Lower lobe of right lung (tissue), 2 donors: Measurements from ENCODE around the gene MUSTN1. TPM values are rescaled to one million over a fixed set of nuclear protein-coding genes. Genes with fewer than 3 reads are reported as not detected.
A peak's percentile ranks its signal among the peaks of the same experiment; 100 is the strongest.

Source experiments
- ATAC-seq, 2 donors: fragments of 200-7000 bp; cut with Tn5 transposase; one replicate each; pipeline ENCODE4 v1.9.1; 2020 to 2022; ENCODE audit warnings: mild to moderate bottlenecking in 2 of 2, moderate library complexity in 2 of 2
- DNase-seq: peaks from one replicate; pipeline ENCODE4 v3.0.0-alpha.2; 2020
- H3K27ac ChIP-seq: fragments of 200-600 bp; one replicate; pipeline ENCODE4 v1.8.0; 2022
- H3K27me3 ChIP-seq: fragments of 200-600 bp; one replicate; pipeline ENCODE4 v1.8.0; 2022; ENCODE audit warnings: low read depth
- H3K36me3 ChIP-seq: fragments of 200-600 bp; one replicate; pipeline ENCODE4 v1.8.0; 2022; ENCODE audit warnings: mild to moderate bottlenecking
- H3K4me1 ChIP-seq: fragments of 200-600 bp; one replicate; pipeline ENCODE4 v1.8.0; 2022
- H3K4me3 ChIP-seq: fragments of 200-600 bp; one replicate; pipeline ENCODE4 v1.8.0; 2022; ENCODE audit warnings: mild to moderate bottlenecking
- H3K9me3 ChIP-seq: fragments of 200-600 bp; one replicate; pipeline ENCODE4 v1.8.0; 2022
- CTCF ChIP-seq: fragments of 200-600 bp; IDR thresholded peaks from one replicate; pipeline ENCODE4 v1.8.0; 2022; ENCODE audit warnings: antibody characterized with exemption, mild to moderate bottlenecking
- intact Hi-C: fragments of 100-400 bp; cut with DNase I; formaldehyde crosslinking; loops from one replicate; pipeline ENCODE4 v1.11.0; 2022
- total RNA-seq: library from RNA; stranded (reverse); fragmentation: NEBNext Ultra II Directional; extraction: Animal tissue kit (Norgen Biotek cat#: 25700); gene quantifications from one replicate; pipeline ENCODE4 v1.2.1, GENCODE V29; 2021
- donor health status: DM: no; HTN: yes; CAD: no; lungs with severe emphysema.

The MUSTN1 gene
- total RNA-seq, 1 donor from 2014 or later: 7.3 TPM

GRCh38 chr3:52844290-52844975, 9.6 kb upstream of the MUSTN1 start:
- ATAC-seq: peak in 1 of 2 donors; percentile 5

GRCh38 chr3:52843881-52844280, 9.1 kb upstream of the MUSTN1 start:
- ATAC-seq: no peak
- H3K4me1 ChIP-seq: peaks cover 48% of the 10 kb centered on the region
- H3K27ac ChIP-seq: peak overlapping the region; percentile 51
- peaks cover 75% of the 10 kb centered on the region for H3K36me3 ChIP-seq
- TF ChIP-seq CTCF: no peak
- H3K4me3 ChIP-seq: no peak overlapping the region
- intact Hi-C loops: no loop called here
- no peaks in the 10 kb centered on the region for H3K27me3 ChIP-seq
- H3K9me3 ChIP-seq: no peaks in the 10 kb centered on the region
- no peak for DNase-seq

More at GRCh38 chr3:52844290-52844975, 9.6 kb upstream of the MUSTN1 start:
- TF ChIP-seq CTCF: no peak
- peaks cover 48% of the 10 kb centered on the region for H3K4me1 ChIP-seq
- no peak for DNase-seq
- no peaks in the 10 kb centered on the region for H3K27me3 ChIP-seq
- peak overlapping the region; percentile 64 for H3K27ac ChIP-seq
- no peaks in the 10 kb centered on the region for H3K9me3 ChIP-seq
- intact Hi-C loops: no loop called here
- H3K36me3 ChIP-seq: peaks cover 75% of the 10 kb centered on the region
- no peak overlapping the region for H3K4me3 ChIP-seq

GRCh38 chr3:52843108-52843865, 8.5 kb upstream of the MUSTN1 start:
- TF ChIP-seq CTCF: no peak
- H3K4me3 ChIP-seq: no peak overlapping the region
- ATAC-seq (peak; percentile 61 to 74), DNase-seq (peak; percentile 78)
- no peaks in the 10 kb centered on the region for H3K27me3 ChIP-seq
- H3K36me3 ChIP-seq: peaks cover 75% of the 10 kb centered on the region
- H3K9me3 ChIP-seq: no peaks in the 10 kb centered on the region
- H3K4me1 ChIP-seq: peaks cover 48% of the 10 kb centered on the region
- intact Hi-C loops: no loop called here
- peak overlapping the region; percentile 51 for H3K27ac ChIP-seq

- intact Hi-C loops: no loop called here
- Histone ChIP-seq H3K27me3 (no peaks in the 10 kb centered on the region), H3K36me3 (peaks cover 75% of the 10 kb centered on the region), H3K4me3 (no peak overlapping the region), H3K4me1 (peaks cover 48% of the 10 kb centered on the region), H3K9me3 (no peaks in the 10 kb centered on the region), H3K27ac (peak overlapping the region; percentile 51)
- no peak for TF ChIP-seq CTCF
- DNase-seq (no peak), ATAC-seq (peak; percentile 44 to 61)
These were observed 7.6 kb upstream of the MUSTN1 start for GRCh38 chr3:52842424-52842823.

- peaks cover 75% of the 10 kb centered on the region for H3K36me3 ChIP-seq
- TF ChIP-seq CTCF: no peak
- H3K4me1 ChIP-seq: peaks cover 48% of the 10 kb centered on the region
- H3K9me3 ChIP-seq: no peaks in the 10 kb centered on the region
- ATAC-seq (no peak), DNase-seq (no peak)
- no peaks in the 10 kb centered on the region for H3K27me3 ChIP-seq
- H3K27ac ChIP-seq: peak overlapping the region; percentile 51
- no peak overlapping the region for H3K4me3 ChIP-seq
- intact Hi-C loops: no loop called here
These were observed 7.1 kb upstream of the MUSTN1 start for GRCh38 chr3:52841981-52842340.
